Medulla oblongata (tissue), 1 donor: Measurements from ENCODE around the gene SYDE2.
"Not testable (repeated sequence)": the region's sequence is repeated elsewhere in the genome, so short reads cannot be mapped to it uniquely, and the experiment has no call there.

Source experiments
- DNase-seq: peaks from one replicate; pipeline ENCODE4 v3.0.0-alpha.2; 2015; ENCODE audit errors: extremely low spot score

Gene SYDE2

DNA sequence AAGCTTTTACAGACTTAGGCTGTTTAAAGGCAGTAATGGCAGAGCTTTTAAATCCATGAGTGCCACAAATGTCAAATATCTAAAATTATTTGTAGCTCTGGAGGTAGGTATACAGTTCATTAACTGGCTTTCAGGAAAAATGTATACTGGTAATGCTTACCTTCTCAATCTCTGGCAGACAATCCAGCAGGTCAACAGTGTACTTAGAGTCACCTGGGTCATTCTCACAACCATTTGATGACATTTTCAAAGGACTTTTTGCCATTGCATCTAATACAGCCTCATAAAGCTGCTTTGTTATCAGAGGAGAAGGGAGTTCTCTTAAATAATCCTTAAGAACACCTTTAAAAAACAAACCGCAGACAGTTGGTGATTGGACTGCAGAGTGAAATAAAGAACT is 31.9 kb downstream of the SYDE2 start:
- DNase-seq: no peak

- DNase-seq: no peak
Measured at GRCh38 chr1:85166351-85166750, 34.5 kb downstream of the SYDE2 start.

DNA sequence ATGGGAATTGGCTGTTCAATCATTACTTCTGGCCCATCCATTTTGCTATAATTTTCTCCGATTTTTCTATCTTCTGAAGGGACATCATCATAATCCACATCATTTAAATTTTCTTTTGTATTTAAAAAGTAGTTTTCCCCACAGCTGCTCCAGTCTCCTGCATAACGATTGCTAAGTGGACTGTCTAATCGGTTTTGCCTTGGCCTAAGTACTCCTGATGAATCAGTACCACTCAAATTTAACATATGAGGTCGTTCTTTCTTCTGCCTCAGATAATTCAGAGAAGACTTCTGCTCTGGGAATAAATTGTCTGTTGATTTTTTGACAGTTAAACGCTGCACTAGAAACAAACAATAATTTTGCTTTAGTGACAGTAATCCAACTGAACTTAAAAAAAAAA is 41.9 kb downstream of the SYDE2 start:
- DNase-seq: no peak

DNA sequence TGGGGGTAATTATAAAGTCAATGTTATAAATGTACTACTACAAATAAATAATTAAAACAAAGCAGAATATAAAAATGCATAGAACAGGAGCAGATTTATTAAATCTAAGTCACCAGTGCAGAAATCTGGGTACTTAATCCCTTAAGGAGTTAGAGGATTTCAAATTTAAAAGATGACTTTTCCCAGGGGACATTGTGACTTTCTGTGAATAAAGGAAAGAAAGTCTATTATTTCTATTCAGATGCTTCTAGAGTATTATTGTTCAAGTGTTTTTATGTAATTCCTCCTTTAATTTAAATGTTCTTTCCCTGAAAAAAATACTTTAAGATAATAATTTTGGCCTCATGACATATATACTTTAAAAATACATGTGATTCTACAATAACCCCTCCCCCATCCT is 43.4 kb downstream of the SYDE2 start:
- no peak for DNase-seq

GRCh38 chr1:85153149-85153891 is 47.5 kb downstream of the SYDE2 start:
- DNase-seq: no peak

- no peak for DNase-seq
Measured at GRCh38 chr1:85151446-85151845, 49.4 kb downstream of the SYDE2 start.

- no peak for DNase-seq
Measured at GRCh38 chr1:85149805-85150204, 51.0 kb downstream of the SYDE2 start.

- DNase-seq: no peak
Measured at GRCh38 chr1:85148524-85149250, 52.1 kb downstream of the SYDE2 start.

DNA sequence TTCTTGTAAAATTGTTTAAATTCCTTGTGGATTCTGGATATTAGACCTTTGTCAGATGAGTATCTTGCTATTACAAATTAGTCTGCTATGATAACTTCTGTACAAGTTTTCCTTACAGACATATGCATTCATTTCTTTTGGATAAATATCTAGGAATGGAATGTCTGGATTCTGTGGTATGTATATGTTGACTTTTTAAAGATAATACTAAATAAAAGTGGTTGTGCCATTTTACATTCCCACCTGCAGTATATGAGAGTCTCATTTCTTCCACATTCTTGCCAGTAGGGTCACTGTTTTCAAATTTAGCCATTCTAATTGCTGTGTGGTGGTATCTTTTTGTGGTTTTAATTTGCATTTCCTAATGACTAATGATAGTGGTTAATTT is 53.9 kb downstream of the SYDE2 start:
- no peak for DNase-seq

DNA sequence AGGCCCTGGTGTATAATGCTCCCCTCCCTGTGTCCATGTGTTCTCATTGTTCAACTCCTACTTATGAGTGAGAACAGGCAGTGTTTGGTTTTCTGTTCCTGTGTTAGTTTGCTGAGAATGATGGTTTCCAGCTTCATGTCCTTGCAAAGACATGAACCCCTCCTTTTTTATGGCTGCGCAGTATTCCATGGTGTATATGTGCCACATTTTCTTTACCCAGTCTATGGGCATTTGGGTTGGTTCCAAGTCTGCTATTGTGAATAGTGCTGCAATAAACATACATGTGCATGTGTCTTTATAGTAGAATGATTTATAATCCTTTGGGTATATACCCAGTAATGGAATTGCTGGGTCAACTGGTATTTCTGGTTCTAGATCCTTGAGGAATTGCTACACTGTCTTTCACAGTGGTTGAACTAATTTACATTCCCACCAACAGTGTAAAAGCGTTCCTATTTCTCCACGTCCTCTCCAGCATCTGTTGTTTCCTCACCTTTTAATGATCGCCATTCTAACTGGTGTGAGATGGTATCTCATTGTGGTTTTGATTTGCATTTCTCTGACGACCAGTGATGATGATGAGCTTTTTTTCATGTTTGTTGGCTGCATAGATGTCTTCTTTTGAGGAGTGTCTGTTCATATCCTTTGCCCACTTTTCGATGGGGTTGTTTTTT is 54.4 kb downstream of the SYDE2 start:
- not testable (repeated sequence) for DNase-seq

DNA sequence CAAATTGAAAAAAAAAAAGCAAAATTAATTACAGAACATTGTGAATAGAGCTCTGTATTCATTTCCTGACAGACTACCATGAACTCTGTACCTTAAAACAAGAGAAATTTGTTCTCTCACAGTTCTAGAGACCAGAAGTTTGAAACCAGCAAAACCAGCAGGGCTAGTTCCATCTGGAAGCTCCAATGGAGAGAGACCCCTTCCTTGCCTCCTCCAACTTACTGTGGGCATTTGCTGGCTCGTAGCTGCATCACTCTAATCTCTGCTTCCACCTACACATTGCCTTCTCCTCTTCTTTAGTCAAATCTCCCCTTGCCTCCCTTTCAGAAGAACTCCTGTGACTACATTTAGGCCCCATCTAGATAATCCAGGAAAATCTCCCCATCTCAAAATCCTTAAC is 56.5 kb downstream of the SYDE2 start:
- no peak for DNase-seq

- DNase-seq: no peak
Measured at GRCh38 chr1:85142753-85143152, 58.1 kb downstream of the SYDE2 start.

DNA sequence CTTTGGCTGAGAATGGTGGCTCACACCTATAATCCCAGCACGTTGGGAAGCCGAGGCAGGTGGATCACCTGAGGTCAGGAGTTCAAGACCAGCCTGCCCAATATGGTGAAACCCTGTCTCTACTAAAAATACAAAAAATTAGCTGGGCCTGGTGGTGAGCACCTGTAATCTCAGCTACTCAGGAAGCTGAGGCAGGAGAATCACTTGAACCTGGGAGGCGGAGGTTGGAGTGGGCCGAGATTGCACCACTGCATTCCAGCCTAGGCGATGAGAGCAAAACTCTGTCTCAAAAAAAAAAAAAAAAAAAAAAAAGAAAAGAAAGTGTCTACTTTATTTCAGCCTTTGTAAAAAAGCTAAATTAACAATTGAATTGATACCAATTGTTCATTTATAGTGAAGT is 62.4 kb downstream of the SYDE2 start:
- not testable (repeated sequence) for DNase-seq

GRCh38 chr1:85137660-85138059 is 63.2 kb downstream of the SYDE2 start:
- peak; percentile 48 for DNase-seq

DNA sequence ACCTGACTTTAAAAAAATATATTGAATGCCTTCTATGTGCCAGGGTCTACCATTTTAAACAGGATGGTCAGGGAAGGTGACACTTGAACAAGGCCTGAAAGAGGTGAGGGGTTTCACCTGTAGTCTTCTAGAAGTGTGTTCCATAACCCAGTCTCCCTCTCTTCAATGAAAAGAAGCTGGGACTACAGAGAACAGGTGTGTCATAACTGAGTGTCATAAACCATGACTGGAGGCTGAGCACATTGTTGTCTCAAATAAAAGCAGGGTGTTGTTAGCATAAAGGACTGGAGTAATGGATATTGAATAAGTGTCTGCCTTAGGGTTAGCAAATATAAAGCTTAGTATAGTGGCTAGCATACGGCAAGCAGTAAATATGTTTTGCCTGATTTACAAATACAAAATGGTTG is 65.4 kb downstream of the SYDE2 start:
- DNase-seq: no peak

GRCh38 chr1:85134583-85135391 is 66.0 kb downstream of the SYDE2 start:
- DNase-seq: no peak

DNA sequence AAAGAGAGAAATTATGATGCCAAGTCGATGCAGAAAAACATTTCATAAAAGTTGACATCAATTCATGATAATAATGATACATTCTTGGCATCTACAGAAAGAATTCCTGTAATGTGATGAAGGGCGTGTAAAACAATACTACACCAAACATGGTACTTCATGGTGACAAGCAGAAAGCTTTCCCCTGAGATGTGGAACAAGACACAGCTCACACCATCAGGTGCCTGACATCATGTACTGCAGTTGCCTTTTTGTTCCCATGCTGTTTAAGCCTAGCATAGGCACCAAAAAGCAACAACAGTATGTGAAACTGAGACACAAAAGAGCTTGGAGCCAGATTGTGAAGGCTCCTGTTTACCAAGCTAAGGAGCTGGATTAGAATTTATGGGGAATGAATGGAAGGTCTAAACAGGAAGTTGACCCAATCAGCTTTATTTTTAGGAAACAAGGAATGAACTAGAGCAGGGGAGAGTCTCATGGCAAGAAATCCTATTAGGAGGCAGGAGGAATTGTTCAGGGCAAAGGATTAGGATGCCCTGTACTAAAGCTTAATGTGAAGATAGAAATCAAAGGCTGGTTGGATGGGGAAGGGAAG is 67.2 kb downstream of the SYDE2 start:
- DNase-seq: no peak

GRCh38 chr1:85132078-85132720 is 68.6 kb downstream of the SYDE2 start:
- DNase-seq: no peak

DNA sequence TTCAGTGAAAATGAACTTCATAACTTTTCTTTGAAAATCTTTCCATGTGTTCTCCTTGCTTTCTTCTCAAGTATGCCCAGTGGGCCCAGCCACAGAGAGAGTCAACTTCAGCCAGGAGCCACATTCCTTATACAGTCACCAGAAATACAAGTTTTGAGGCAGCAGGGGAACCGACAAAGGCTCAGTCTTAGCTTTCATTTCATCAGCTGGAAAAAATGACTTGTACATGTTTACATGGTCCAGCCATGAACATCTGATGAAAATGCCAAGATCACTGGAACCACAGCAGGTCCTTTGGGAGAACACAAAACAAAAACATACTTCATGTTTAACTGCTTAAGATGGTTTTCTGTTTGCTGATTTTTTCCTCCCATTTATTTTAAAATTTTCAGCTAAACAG is 72.5 kb downstream of the SYDE2 start:
- DNase-seq: no peak

DNA sequence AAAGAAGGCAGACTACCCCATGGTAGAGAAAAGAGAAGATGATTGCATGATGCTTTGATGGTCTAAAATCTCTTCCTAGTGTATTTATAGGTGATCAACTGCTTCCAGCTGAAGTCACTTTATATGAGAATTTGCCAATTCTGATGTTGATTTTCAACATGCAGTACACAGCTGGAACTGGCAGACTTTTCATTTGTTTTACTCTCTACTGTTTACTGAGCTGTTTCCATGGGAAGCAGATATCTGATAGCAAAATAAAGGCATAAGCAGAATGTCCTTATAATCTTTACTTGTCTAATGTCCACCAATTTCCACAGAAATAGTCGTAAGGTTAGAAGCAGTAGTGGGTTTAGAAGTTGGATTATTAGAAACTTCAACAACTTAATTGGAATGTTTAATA is 74.9 kb downstream of the SYDE2 start:
- DNase-seq: no peak

DNA sequence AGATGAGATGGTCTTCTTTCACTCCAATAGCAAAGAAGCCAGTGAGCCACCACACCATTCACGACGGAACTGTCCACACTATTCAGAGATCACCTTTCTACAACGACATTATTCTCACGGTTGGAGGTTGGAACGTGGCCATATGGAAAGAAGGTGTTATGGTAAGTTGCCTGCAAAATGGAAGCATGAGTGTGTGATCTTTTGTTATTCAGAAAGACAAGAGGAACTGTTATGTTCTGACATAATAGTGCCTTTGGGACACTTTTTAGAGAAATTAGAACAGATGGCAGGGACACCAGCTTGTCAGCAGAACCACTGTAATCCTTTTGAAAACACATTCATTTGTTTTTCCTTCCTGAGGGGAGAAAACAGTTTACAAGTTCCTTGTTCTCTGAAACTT is 76.7 kb downstream of the SYDE2 start:
- no peak for DNase-seq
